GM19025 (cell line): Measurements from ENCODE around the gene C11orf97.
"Not testable (repeated sequence)": the region's sequence is repeated elsewhere in the genome, so short reads cannot be mapped to it uniquely, and the experiment has no call there.

Experiments used
- ATAC-seq: cut with Tn5 transposase; IDR thresholded peaks from one replicate; pipeline ENCODE4 v1.9.1; 2021; ENCODE audit warnings: mild to moderate bottlenecking, low read depth, moderate library complexity; ENCODE audit not compliant: unreplicated experiment

The C11orf97 gene

DNA sequence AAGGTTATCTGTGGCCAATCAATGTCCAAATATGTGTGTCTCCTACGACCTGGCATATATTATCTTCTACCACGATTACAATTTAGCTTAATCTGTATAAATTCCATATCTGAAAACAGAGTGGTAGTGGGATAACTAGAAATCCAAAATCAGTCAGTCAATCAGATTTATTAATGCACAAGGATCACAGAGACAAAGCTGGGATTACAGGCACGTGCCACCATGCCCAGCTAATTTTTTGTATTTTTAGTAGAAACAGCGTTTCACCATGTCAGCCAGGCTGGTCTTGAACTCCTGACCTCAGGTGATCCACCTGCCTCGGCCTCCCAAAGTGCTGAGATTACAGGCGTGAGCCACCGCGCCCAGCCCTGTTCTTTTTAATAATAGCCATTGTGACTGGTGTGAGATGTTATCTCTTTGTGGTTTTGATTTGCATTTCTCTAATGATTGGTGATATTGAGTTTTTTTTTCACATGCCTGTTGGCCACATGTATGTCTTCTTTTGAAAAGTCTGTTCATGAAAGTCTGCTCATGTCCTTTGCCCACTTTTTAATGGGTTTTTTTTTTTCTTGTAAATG is 43.6 kb downstream of the C11orf97 start:
- ATAC-seq = not testable (repeated sequence)

DNA sequence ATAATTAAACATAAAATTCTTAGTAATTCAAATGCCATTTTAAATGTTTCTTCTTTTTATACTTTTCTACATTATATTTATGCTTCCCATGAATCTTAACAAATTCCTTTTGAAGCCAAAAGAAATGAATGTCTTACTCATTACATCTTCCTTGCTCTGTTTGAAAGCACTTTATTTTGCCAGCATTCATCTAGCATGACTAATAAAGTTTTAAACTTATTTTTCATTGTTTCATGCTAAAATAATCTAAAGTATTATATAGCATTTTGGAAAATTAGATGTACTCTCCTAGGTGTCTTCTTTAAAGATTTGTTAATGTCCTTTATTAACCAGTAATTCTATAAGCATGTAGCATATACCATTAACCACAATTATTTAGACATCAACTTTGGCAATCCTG is 45.2 kb downstream of the C11orf97 start:
- ATAC-seq = no peak

- no peak for ATAC-seq
Observed at GRCh38 chr11:94557992-94558391, 45.7 kb downstream of the C11orf97 start.

DNA sequence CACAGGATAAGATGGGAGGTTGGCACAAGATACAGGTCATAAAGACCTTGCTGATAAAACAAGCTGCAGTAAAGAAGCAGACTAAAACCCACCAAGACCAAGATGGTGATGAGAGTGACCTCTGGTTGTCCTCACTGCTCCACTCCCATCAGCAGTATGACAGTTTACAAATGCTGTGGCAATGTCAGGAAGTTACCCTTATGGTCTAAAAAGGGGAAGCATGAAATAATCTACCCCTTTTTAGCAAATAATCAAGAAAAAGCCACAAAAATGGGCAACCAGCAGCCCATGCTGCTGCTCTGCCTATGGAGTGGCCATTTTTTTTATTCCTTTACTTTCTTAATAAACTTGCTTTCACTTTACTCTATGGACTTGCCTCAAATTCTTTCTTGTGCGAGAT is 46.2 kb downstream of the C11orf97 start:
- no peak for ATAC-seq

- no peak for ATAC-seq
Observed at GRCh38 chr11:94558932-94559331, 46.7 kb downstream of the C11orf97 start.

DNA sequence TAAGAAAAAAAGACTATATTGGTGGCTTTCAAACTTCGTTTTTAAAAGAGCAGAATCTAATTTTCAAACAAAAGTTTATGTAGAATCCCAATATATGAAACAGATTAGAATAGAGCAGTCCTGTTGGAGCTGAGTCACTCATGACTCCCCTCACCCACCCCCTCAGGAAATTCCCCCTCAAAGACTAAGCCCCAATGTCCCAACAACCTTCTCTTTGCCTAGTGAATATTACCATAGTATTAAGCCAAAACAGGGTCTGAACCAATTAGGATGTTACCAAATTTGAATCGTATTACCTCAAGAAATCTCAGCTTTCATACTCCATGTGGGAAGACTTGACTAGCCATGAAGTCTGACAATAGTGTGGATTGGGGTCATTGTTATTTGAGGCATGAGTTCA is 47.1 kb downstream of the C11orf97 start:
- ATAC-seq = no peak

- ATAC-seq = no peak
Observed at GRCh38 chr11:94560834-94561233, 48.6 kb downstream of the C11orf97 start.

- ATAC-seq = no peak
Observed at GRCh38 chr11:94563176-94563847, 51.1 kb downstream of the C11orf97 start.

GRCh38 chr11:94563848-94564467 is 51.7 kb downstream of the C11orf97 start:
- ATAC-seq = no peak

DNA sequence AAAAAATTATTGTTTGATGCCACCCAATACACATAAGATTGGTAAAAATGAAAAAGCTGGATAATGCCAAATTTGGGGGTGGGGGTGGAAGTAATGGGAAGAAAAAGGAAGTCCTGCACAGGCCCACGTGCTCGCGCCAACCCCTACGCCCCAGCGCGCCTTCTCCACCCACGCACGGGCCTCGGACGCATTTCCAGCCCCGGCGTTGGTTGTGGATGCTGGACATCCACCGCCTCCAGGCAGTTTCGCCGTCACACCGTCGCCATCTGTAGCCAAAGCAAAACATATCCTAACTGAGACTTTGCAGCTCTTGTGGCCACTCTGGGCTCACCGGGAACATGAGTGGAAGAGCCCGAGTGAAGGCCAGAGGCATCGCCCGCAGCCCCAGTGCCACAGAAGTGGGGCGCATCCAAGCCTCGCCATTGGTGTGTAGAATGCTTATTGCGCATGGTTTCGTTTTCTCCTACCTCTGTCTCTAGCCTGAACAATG is 55.0 kb downstream of the C11orf97 start, which contains the start of gene PIWIL4:
Gene PIWIL4 (plus strand): TSS at position 188 of the 490 bp plus-strand sequence. CDS start 151 bp downstream, at position 339.
- no peak for ATAC-seq

GRCh38 chr11:94568200-94568599 is 55.9 kb downstream of the C11orf97 start:
- no peak for ATAC-seq

DNA sequence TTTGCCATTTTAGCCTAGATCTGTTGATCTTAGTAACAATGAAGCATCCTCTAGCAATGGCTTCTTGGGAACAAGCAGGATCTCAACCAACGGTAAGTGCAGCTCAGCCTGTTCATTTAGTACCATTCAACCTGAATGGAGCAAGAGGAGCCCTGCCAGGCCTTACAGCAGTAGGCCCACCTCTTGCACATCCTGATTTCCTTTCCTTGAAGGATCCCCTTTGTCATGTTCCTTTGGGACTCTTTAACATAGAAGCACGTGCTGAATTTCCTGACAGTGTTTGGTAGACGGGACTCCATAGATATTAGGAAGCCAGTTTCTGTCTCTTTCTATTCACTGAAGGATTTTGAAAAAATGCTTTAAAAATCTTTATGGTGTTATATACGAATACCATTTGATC is 56.5 kb downstream of the C11orf97 start:
- ATAC-seq = no peak

DNA sequence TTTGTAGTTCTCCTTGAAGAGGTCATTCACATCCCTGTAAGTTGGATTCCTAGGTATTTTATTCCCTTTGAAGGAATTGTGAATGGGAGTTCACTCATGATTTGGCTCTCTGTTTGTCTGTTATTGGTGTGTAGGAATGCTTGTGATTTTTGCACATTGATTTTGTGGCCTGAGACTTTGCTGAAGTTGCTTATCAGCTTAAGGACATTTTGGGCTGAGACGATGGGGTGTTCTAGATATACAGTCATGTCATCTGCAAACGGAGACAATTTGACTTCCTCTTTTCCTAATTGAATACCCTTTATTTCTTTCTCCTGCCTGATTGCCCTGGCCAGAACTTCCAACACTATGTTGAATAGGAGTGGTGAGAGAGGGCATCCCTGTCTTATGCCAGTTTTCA is 60.7 kb downstream of the C11orf97 start:
- ATAC-seq = not testable (repeated sequence)

DNA sequence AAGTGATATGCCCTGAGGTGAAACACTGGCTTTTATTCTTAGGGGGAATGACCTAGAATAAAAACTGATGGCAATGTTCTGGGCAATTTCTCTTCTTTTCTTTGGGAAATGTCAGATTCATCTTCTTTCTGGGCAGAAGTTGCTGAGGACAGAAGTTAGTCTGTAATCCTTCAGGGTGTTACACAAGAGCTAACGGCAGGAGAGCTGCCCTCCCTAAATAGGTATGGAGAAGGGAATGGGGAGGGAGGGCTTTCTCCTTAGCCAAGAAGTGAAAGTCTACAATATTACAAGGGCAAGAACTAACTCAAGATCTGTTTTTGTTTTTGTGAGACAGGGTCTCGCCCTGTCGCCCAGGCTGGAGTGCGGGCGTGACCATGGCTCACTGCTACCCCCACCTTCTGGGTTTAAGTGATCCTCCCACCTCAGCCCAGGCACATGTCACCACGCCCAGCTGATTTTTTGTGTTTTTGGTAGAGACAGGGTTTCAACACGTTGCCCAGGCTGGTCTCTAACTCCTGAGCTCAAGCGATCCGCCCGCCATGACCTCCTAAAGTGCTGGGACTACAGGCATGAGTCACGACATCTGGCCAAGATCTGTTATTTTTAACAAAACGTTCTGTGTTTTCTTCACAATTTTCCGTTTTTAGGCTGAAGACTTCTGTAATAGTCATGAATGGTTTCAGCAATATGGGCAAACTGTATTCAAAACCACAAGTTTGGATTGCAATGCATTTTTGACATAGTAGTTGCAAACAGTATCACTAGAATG is 62.1 kb downstream of the C11orf97 start:
- no peak for ATAC-seq

- ATAC-seq = no peak
Observed at GRCh38 chr11:94576306-94576705, 64.0 kb downstream of the C11orf97 start.

- ATAC-seq = no peak
Observed at GRCh38 chr11:94577841-94578240, 65.6 kb downstream of the C11orf97 start.
